Hematopoietic multipotent progenitor cell treated with erythropoietin and hydrocortisone succinate and interleukin-3 and kit ligand, for 8 days (in vitro differentiated cells): Measurements from ENCODE around the gene COLEC12.
A peak's percentile ranks its signal among the peaks of the same experiment; 100 is the strongest.

Experiments used
- DNase-seq: peaks from one replicate; pipeline ENCODE4 v3.0.0-alpha.2; 2015

COLEC12 gene

GRCh38 chr18:267688-268552 lies 232.6 kb downstream of the COLEC12 start, which contains the start of gene THOC1:
Gene THOC1 (minus strand): TSS chr18:268047. CDS start chr18:268019, 28 bp downstream.
- peak; percentile 92 for DNase-seq

DNA sequence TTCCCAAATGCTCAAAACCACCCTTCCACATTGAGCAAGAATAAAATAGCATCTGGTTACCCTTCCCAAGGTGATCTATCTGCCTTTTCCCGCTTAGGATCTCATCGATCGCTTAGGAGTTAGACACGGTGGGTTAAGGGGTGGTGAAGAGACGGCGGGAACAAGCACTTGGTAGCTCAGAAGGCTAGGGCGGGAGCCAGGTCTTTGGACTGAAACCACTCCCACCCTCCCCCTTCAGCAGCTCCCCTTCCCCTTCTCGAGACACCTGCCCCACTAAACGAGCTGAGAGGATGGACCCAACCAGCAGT lies 233.2 kb downstream of the COLEC12 start:
- DNase-seq: peak; percentile 57
